Measurements from ENCODE around the gene RAX2. TPM values are rescaled to one million over a fixed set of nuclear protein-coding genes. Genes with fewer than 3 reads are reported as not detected.

RAX2 gene
- total and polyA plus RNA-seq, 9 of the 15 experiments (the other 6 are each of a cell fraction or from before 2014, with no cell fraction given), result not detected

DNA sequence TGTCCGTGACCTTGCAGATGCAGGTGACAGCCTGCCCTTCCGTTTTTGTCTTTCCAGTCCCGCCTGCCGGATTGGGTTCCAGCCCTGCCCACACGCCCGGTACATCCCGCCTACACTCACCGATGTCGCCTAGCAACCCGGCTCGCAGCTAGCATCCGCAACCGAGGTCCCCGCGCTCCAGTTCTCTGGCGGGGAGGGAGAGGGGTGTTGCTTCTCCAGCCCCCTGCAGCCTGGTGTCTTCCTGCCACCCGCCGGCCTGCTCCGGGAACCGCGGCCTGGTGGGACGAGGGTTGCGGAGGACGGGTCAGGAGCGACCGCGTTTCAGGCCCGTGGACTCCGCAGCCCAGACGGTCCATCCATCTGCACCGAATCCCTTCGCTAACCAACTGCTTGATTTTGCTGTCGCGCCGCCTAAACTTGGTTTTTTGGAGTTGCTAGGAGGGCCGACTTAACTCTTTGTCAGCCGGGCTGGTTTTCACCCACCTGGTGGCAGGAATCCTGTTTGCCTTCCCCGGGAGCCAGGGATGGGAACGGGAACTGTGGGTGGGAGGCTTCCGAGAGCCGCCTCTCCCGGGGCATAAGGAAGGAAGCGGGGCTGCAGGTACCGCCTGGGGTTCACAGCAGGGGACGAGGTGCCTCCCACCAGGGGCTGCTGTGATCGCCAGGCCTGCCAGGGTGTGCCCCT lies 29.5 kb upstream of the RAX2 start:
- Histone ChIP-seq H3K4me3 (no peak overlapping the region), H4K20me1 (replicated peaks; ENCODE audit: control insufficient read depth, insufficient read depth, low read length) (no peaks in the 10 kb centered on the region), H3K4me1 (replicated peaks in 1 of 2; ENCODE audit: control insufficient read depth in 2 of 2, insufficient read depth in 2 of 2, low read length in 2 of 2) (peaks cover 0 to 23% of the 10 kb centered on the region in 2 experiments; a peak in 3 of 5 replicates), H3K9me3 (replicated peaks; ENCODE audit: control insufficient read depth, insufficient read depth, low read depth, low read length) (no peaks in the 10 kb centered on the region), H3K79me2 (ENCODE audit: control insufficient read depth, insufficient read depth, low read length) (no peaks in the 10 kb centered on the region), H3K27ac (ENCODE audit: extremely low read depth, low read depth, low read length) (no peak overlapping the region), H3K27me3 (ENCODE audit: control insufficient read depth in 2 of 2, insufficient read depth in 2 of 2, low read length in 2 of 2) (peaks cover 20 to 33% of the 10 kb centered on the region in 2 experiments; a peak in 4 of 5 replicates), H3K4me2 (ENCODE audit: insufficient read depth, low read length) (no peak overlapping the region), H3K9ac (ENCODE audit: insufficient read depth in 1 of 2, low read depth in 2 of 2, low read length in 2 of 2) (no peak overlapping the region), H3K36me3 (ENCODE audit: control insufficient read depth, insufficient read depth, low read length) (no peaks in the 10 kb centered on the region), H2AFZ (ENCODE audit: low read depth, low read length) (no peak overlapping the region), H3K9me1 (ENCODE audit: control insufficient read depth, insufficient read depth, low read length) (no peaks in the 10 kb centered on the region)
- TF ChIP-seq EGR1 (conservative IDR thresholded peaks at IDR 0.05) (peak; percentile 73), TEAD1 (CRISPR knock-in tag; IDR thresholded peaks at IDR 0.05) (peak in 1 of 2 experiments; percentile 45; a peak in 1 of 4 replicates), KLF13 (tag; IDR thresholded peaks at IDR 0.05; ENCODE audit: borderline replicate concordance, low read depth) (no peak), FUS (optimal IDR thresholded peaks at IDR 0.05; ENCODE audit: low read depth, low read length) (no peak), CTBP1 (IDR thresholded peaks at IDR 0.05; ENCODE audit: borderline replicate concordance) (peak; percentile 66; the same call in 1 of the 2 replicates), RFX1 (IDR thresholded peaks at IDR 0.05) (peak; percentile 84), NELFE (IDR thresholded peaks at IDR 0.05; ENCODE audit: insufficient read depth, insufficient read length) (no peak), KDM1A (IDR thresholded peaks at IDR 0.05) (peak in 1 of 2 experiments; percentile 27; a peak in 1 of 4 replicates), MEF2D (tag; conservative IDR thresholded peaks at IDR 0.05; ENCODE audit: low read depth) (no peak)
- TF ChIP-seq, protein P1, sequence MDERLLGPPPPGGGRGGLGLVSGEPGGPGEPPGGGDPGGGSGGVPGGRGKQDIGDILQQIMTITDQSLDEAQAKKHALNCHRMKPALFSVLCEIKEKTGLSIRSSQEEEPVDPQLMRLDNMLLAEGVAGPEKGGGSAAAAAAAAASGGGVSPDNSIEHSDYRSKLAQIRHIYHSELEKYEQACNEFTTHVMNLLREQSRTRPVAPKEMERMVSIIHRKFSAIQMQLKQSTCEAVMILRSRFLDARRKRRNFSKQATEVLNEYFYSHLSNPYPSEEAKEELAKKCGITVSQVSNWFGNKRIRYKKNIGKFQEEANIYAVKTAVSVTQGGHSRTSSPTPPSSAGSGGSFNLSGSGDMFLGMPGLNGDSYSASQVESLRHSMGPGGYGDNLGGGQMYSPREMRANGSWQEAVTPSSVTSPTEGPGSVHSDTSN (CRISPR knock-in tag; IDR thresholded peaks at IDR 0.05; ENCODE audit: low read depth), result no peak
- TF ChIP-seq, protein P1 (tag; conservative IDR thresholded peaks at IDR 0.05; ENCODE audit: low read depth), result no peak
- FAIRE-seq (no peak), DNase-seq (ENCODE audit: extremely low read depth in 1 of 4, low spot score in 3 of 4) (peak in 3 of 4 experiments; percentile 38 to 56 (median 53)), ATAC-seq (peak; percentile 63; the same call in 2 of the 3 replicates)
- in situ Hi-C loops (cut with MboI) (no loop called here), intact Hi-C loops (cut with micrococcal nuclease) (no loop called here)
- 11% methylated on average over 42 of the region's 46 CpGs for WGBS (ENCODE audit: insufficient coverage, low coverage, missing lambda C conversion rate)
- BruUV-seq (replicated peaks), result no TSS peak
- ChIA-PET POLR2A (interaction anchor here (0.6 kb wide), 1 partner anchor 104 kb away, joined by 4 read pairs; no protein-coding TSS in a partner anchor), CTCF (ENCODE audit: low intra/inter-chr PET ratio) (no interaction called here)

All from K562 (cell line).